Rectal smooth muscle tissue (tissue), 1 donor: ENCODE measurements around the gene ANO6.
"Not testable (repeated sequence)": the region's sequence is repeated elsewhere in the genome, so short reads cannot be mapped to it uniquely, and the experiment has no call there.

Experiments used
- H3K27ac ChIP-seq: one replicate; pipeline ENCODE4 v1.7.0; 2013; ENCODE audit warnings: low read depth, low read length, inconsistent platforms
- H3K27me3 ChIP-seq: one replicate; pipeline ENCODE4 v1.7.0; 2013; ENCODE audit warnings: low read length; ENCODE audit not compliant: control insufficient read depth, insufficient read depth
- H3K36me3 ChIP-seq: one replicate; pipeline ENCODE4 v1.7.0; 2013; ENCODE audit warnings: low read length; ENCODE audit not compliant: control insufficient read depth, insufficient read depth
- H3K4me1 ChIP-seq: one replicate; pipeline ENCODE4 v1.7.0; 2013; ENCODE audit warnings: low read length; ENCODE audit not compliant: control insufficient read depth, insufficient read depth
- H3K4me3 ChIP-seq: one replicate; pipeline ENCODE4 v1.7.0; 2013; ENCODE audit warnings: low read length
- H3K9ac ChIP-seq: one replicate; pipeline ENCODE4 v1.7.0; 2013; ENCODE audit warnings: low read length

ANO6 gene

GRCh38 chr12:45215419-45216229 is at the start of gene ANO6:
ANO6 (plus strand) TSS chr12:45216095; CDS start chr12:45216322, 227 bp downstream.
- Histone ChIP-seq H3K27ac (peak within 1 kb of the TSS; percentile 93), H3K36me3 (no peaks in the 10 kb centered on the region), H3K4me3 (peak within 1 kb of the TSS; percentile 73), H3K9ac (peak within 1 kb of the TSS; percentile 90), H3K27me3 (no peaks in the 10 kb centered on the region), H3K4me1 (peaks cover 5% of the 10 kb centered on the region)

- Histone ChIP-seq H3K36me3 (no peaks in the 10 kb centered on the region), H3K27me3 (no peaks in the 10 kb centered on the region), H3K27ac (no peak overlapping the region), H3K4me1 (no peaks in the 10 kb centered on the region), H3K9ac (no peak overlapping the region), H3K4me3 (no peak overlapping the region)
Measured at GRCh38 chr12:45168976-45169375, 46.9 kb upstream of the ANO6 start.

GRCh38 chr12:45170456-45171042 is 45.3 kb upstream of the ANO6 start:
- H3K27ac ChIP-seq = no peak overlapping the region
- no peaks in the 10 kb centered on the region for H3K27me3 ChIP-seq
- H3K4me3 ChIP-seq = no peak overlapping the region
- H3K4me1 ChIP-seq = no peaks in the 10 kb centered on the region
- H3K9ac ChIP-seq = no peak overlapping the region
- no peaks in the 10 kb centered on the region for H3K36me3 ChIP-seq

- H3K27me3 ChIP-seq, H3K27ac ChIP-seq, H3K4me3 ChIP-seq, H3K9ac ChIP-seq, H3K36me3 ChIP-seq, H3K4me1 ChIP-seq: not testable (repeated sequence)
Measured at GRCh38 chr12:45173293-45173692, 42.6 kb upstream of the ANO6 start.

GRCh38 chr12:45174595-45174994 is 41.3 kb upstream of the ANO6 start:
- Histone ChIP-seq H3K4me1 (no peaks in the 10 kb centered on the region), H3K27me3 (no peaks in the 10 kb centered on the region), H3K4me3 (no peak overlapping the region), H3K9ac (no peak overlapping the region), H3K36me3 (no peaks in the 10 kb centered on the region), H3K27ac (no peak overlapping the region)

- Histone ChIP-seq H3K9ac (no peak overlapping the region), H3K4me3 (no peak overlapping the region), H3K27me3 (no peaks in the 10 kb centered on the region), H3K27ac (no peak overlapping the region), H3K36me3 (no peaks in the 10 kb centered on the region), H3K4me1 (no peaks in the 10 kb centered on the region)
Measured at GRCh38 chr12:45178771-45179170, 37.1 kb upstream of the ANO6 start.

GRCh38 chr12:45182511-45182910 is 33.4 kb upstream of the ANO6 start:
- Histone ChIP-seq H3K9ac (no peak overlapping the region), H3K4me3 (no peak overlapping the region), H3K36me3 (no peaks in the 10 kb centered on the region), H3K27ac (no peak overlapping the region), H3K4me1 (no peaks in the 10 kb centered on the region), H3K27me3 (no peaks in the 10 kb centered on the region)

GRCh38 chr12:45183246-45183645 is 32.6 kb upstream of the ANO6 start:
- no peak overlapping the region for H3K4me3 ChIP-seq
- no peak overlapping the region for H3K9ac ChIP-seq
- no peak overlapping the region for H3K27ac ChIP-seq
- no peaks in the 10 kb centered on the region for H3K36me3 ChIP-seq
- no peaks in the 10 kb centered on the region for H3K27me3 ChIP-seq
- H3K4me1 ChIP-seq = no peaks in the 10 kb centered on the region

GRCh38 chr12:45184147-45184963 is 31.5 kb upstream of the ANO6 start:
- Histone ChIP-seq H3K27ac (no peak overlapping the region), H3K36me3 (no peaks in the 10 kb centered on the region), H3K4me1 (no peaks in the 10 kb centered on the region), H3K9ac (no peak overlapping the region), H3K27me3 (no peaks in the 10 kb centered on the region), H3K4me3 (no peak overlapping the region)

GRCh38 chr12:45186762-45187161 is 29.1 kb upstream of the ANO6 start:
- H3K4me1 ChIP-seq = no peaks in the 10 kb centered on the region
- no peak overlapping the region for H3K9ac ChIP-seq
- no peak overlapping the region for H3K27ac ChIP-seq
- no peaks in the 10 kb centered on the region for H3K36me3 ChIP-seq
- no peaks in the 10 kb centered on the region for H3K27me3 ChIP-seq
- no peak overlapping the region for H3K4me3 ChIP-seq

- Histone ChIP-seq H3K9ac (no peak overlapping the region), H3K4me3 (no peak overlapping the region), H3K27ac (no peak overlapping the region), H3K36me3 (no peaks in the 10 kb centered on the region), H3K4me1 (no peaks in the 10 kb centered on the region), H3K27me3 (no peaks in the 10 kb centered on the region)
Measured at GRCh38 chr12:45189766-45190403, 26.0 kb upstream of the ANO6 start.

- Histone ChIP-seq H3K27me3 (no peaks in the 10 kb centered on the region), H3K4me3 (no peak overlapping the region), H3K4me1 (no peaks in the 10 kb centered on the region), H3K27ac (no peak overlapping the region), H3K9ac (no peak overlapping the region), H3K36me3 (no peaks in the 10 kb centered on the region)
Measured at GRCh38 chr12:45191239-45191638, 24.7 kb upstream of the ANO6 start.
